GM18511 (cell line): ENCODE measurements around the gene UBXN4.
A peak's percentile ranks its signal among the peaks of the same experiment; 100 is the strongest.
"Not testable (repeated sequence)": the region's sequence is repeated elsewhere in the genome, so short reads cannot be mapped to it uniquely, and the experiment has no call there.

Experiments used
- ATAC-seq: cut with Tn5 transposase; IDR thresholded peaks from one replicate; pipeline ENCODE4 v1.9.1; 2021; ENCODE audit warnings: mild to moderate bottlenecking, moderate library complexity; ENCODE audit not compliant: unreplicated experiment

The UBXN4 gene

GRCh38 chr2:135762530-135762929 is 20.9 kb downstream of the UBXN4 start:
- ATAC-seq: no peak

- ATAC-seq: no peak
Measured at GRCh38 chr2:135768863-135769262, 27.2 kb downstream of the UBXN4 start.

- ATAC-seq: no peak
Measured at GRCh38 chr2:135773319-135773718, 31.7 kb downstream of the UBXN4 start.

- ATAC-seq: no peak
Measured at GRCh38 chr2:135773917-135774316, 32.3 kb downstream of the UBXN4 start.

GRCh38 chr2:135775420-135775819 is 33.8 kb downstream of the UBXN4 start:
- ATAC-seq: no peak

GRCh38 chr2:135776367-135776766 is 34.7 kb downstream of the UBXN4 start:
- no peak for ATAC-seq

- ATAC-seq: no peak
Measured at GRCh38 chr2:135782231-135782630, 40.6 kb downstream of the UBXN4 start.

- ATAC-seq: no peak
Measured at GRCh38 chr2:135783439-135783838, 41.8 kb downstream of the UBXN4 start.

- no peak for ATAC-seq
Measured at GRCh38 chr2:135785032-135785431, 43.4 kb downstream of the UBXN4 start.

GRCh38 chr2:135786823-135787222 is 45.2 kb downstream of the UBXN4 start:
- no peak for ATAC-seq

GRCh38 chr2:135790423-135790822 is 48.8 kb downstream of the UBXN4 start:
- ATAC-seq: no peak

GRCh38 chr2:135791418-135792190 is 49.9 kb downstream of the UBXN4 start:
- ATAC-seq: no peak

GRCh38 chr2:135792401-135793150 is 50.9 kb downstream of the UBXN4 start:
- ATAC-seq: peak; percentile 56

GRCh38 chr2:135795641-135796040 is 54.0 kb downstream of the UBXN4 start:
- ATAC-seq: not testable (repeated sequence)

GRCh38 chr2:135796606-135797005 is 55.0 kb downstream of the UBXN4 start:
- no peak for ATAC-seq

- ATAC-seq: peak; percentile 61
Measured at GRCh38 chr2:135797497-135798274, 56.0 kb downstream of the UBXN4 start.

GRCh38 chr2:135798275-135798705 is 56.6 kb downstream of the UBXN4 start:
- no peak for ATAC-seq

- no peak for ATAC-seq
Measured at GRCh38 chr2:135798762-135799161, 57.1 kb downstream of the UBXN4 start.

- ATAC-seq: no peak
Measured at GRCh38 chr2:135799738-135800137, 58.1 kb downstream of the UBXN4 start.

- no peak for ATAC-seq
Measured at GRCh38 chr2:135800513-135801460, 59.1 kb downstream of the UBXN4 start.
